ENCODE results near the gene KLK8.
A peak's percentile ranks its signal among the peaks of the same experiment; 100 is the strongest.
"Not testable (repeated sequence)": the region's sequence is repeated elsewhere in the genome, so short reads cannot be mapped to it uniquely, and the experiment has no call there.

KLK8 gene

GRCh38 chr19:51016798-51017683 lies 15.6 kb upstream of the KLK8 start:
- DNase-seq: peak in 1 of 2 donors; percentile 29

- DNase-seq: no peak
Observed at GRCh38 chr19:51015691-51016267, 14.4 kb upstream of the KLK8 start.

GRCh38 chr19:51014242-51014641 lies 12.8 kb upstream of the KLK8 start:
- DNase-seq: no peak

GRCh38 chr19:51012661-51013190 lies 11.3 kb upstream of the KLK8 start:
- DNase-seq: no peak

- DNase-seq: no peak
Observed at GRCh38 chr19:51010066-51010795, 8.8 kb upstream of the KLK8 start.

GRCh38 chr19:51009061-51009891 lies 7.9 kb upstream of the KLK8 start:
- DNase-seq: no peak

- no peak for DNase-seq
Observed at GRCh38 chr19:51007488-51007887, 6.1 kb upstream of the KLK8 start.

GRCh38 chr19:51006406-51006805 lies 5.0 kb upstream of the KLK8 start:
- DNase-seq: no peak

GRCh38 chr19:51005248-51005647 lies 3.8 kb upstream of the KLK8 start:
- no peak for DNase-seq

- DNase-seq: no peak
Observed at GRCh38 chr19:51003316-51003715, 1.9 kb upstream of the KLK8 start.

GRCh38 chr19:51002542-51003311 lies 1.3 kb upstream of the KLK8 start:
- DNase-seq: no peak

GRCh38 chr19:51002089-51002532 lies 707 bp upstream of the KLK8 start:
- DNase-seq: no peak

GRCh38 chr19:51000981-51001380 lies 423 bp downstream of the KLK8 start:
- DNase-seq: no peak

- DNase-seq: no peak
Observed at GRCh38 chr19:51000426-51000825, 978 bp downstream of the KLK8 start.

- no peak for DNase-seq
Observed at GRCh38 chr19:50998686-50999085, 2.7 kb downstream of the KLK8 start.

GRCh38 chr19:50998061-50998460 lies 3.3 kb downstream of the KLK8 start:
- no peak for DNase-seq

- DNase-seq: no peak
Observed at GRCh38 chr19:50994129-50994528, 7.3 kb downstream of the KLK8 start.

- no peak for DNase-seq
Observed at GRCh38 chr19:50992666-50993035, 8.8 kb downstream of the KLK8 start.

- DNase-seq: not testable (repeated sequence)
Observed at GRCh38 chr19:50984416-50984815, 17.0 kb downstream of the KLK8 start.

- no peak for DNase-seq
Observed at GRCh38 chr19:50983625-50984292, 17.6 kb downstream of the KLK8 start, which contains the start of gene KLK7. KLK7 (minus strand) TSS chr19:50983917; CDS start chr19:50982399, 1,518 bp downstream.

- no peak for DNase-seq
Observed at GRCh38 chr19:50982186-50982585, 19.2 kb downstream of the KLK8 start.

Measured in bone marrow (tissue), 2 donors.